Right atrium auricular region (tissue), 2 donors: ENCODE measurements around the gene CDO1. TPM values are rescaled to one million over a fixed set of nuclear protein-coding genes. Genes with fewer than 3 reads are reported as not detected.

Experiments
- DNase-seq: peaks from one replicate; pipeline ENCODE4 v3.0.0-alpha.2; 2019; ENCODE audit warnings: low spot score
- H3K27ac ChIP-seq, 2 donors: fragments of 200-600 bp; sonication (generic); 1 replicate in 1 of 2; 2 replicates in 1 of 2; pipeline ENCODE4 v1.5.1; 2016 to 2019
- H3K27me3 ChIP-seq, 2 donors: fragments of 200-600 bp; sonication (generic); one replicate each; pipeline versions ENCODE4 v1.5.1 to v1.6.0; 2017 to 2019
- H3K36me3 ChIP-seq: fragments of 200-600 bp; sonication (generic); one replicate; pipeline ENCODE4 v1.5.1; 2016
- H3K4me1 ChIP-seq, 2 donors: fragments of 200-600 bp; sonication (generic); one replicate each; pipeline versions ENCODE4 v1.5.1 to v1.6.0; 2017 to 2019
- H3K4me3 ChIP-seq, 2 donors: fragments of 200-600 bp; sonication (generic); 1 replicate in 1 of 2; 2 replicates in 1 of 2; pipeline ENCODE4 v1.5.1; 2017 to 2019; ENCODE audit warnings: mild to moderate bottlenecking in 1 of 2, moderate library complexity in 1 of 2
- H3K9me3 ChIP-seq, 2 donors: fragments of 200-600 bp; sonication (generic); one replicate each; pipeline ENCODE4 v1.5.1; 2019
- total RNA-seq, 2 donors: library from RNA; depleted of rRNA; stranded (reverse); fragments of >200 nt; gene quantifications; one replicate each; pipeline ENCODE4 v1.1.0, GENCODE V29; 2016
- TF ChIP-seq, protein P1 (sequence below), 2 donors: fragments of 200-600 bp; sonication (generic); IDR thresholded peaks; one replicate each; pipeline ENCODE4 v1.5.1; 2019; ENCODE audit warnings: antibody characterized with exemption in 2 of 2

CDO1 gene
- total RNA-seq, 2 donors from 2014 or later: 24.7 to 66.0 TPM

- Histone ChIP-seq H3K4me3 (peak overlapping the region; percentile 86 to 88), H3K4me1 (peaks cover 0 to 52% of the 10 kb centered on the region in 2 donors), H3K27ac (peak overlapping the region; percentile 97 to 98), H3K27me3 (no peaks in the 10 kb centered on the region), H3K36me3 (peaks cover 14% of the 10 kb centered on the region), H3K9me3 (no peaks in the 10 kb centered on the region)
- TF ChIP-seq, protein P1, sequence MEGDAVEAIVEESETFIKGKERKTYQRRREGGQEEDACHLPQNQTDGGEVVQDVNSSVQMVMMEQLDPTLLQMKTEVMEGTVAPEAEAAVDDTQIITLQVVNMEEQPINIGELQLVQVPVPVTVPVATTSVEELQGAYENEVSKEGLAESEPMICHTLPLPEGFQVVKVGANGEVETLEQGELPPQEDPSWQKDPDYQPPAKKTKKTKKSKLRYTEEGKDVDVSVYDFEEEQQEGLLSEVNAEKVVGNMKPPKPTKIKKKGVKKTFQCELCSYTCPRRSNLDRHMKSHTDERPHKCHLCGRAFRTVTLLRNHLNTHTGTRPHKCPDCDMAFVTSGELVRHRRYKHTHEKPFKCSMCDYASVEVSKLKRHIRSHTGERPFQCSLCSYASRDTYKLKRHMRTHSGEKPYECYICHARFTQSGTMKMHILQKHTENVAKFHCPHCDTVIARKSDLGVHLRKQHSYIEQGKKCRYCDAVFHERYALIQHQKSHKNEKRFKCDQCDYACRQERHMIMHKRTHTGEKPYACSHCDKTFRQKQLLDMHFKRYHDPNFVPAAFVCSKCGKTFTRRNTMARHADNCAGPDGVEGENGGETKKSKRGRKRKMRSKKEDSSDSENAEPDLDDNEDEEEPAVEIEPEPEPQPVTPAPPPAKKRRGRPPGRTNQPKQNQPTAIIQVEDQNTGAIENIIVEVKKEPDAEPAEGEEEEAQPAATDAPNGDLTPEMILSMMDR (IDR thresholded peaks at IDR 0.05): no peak
- no peak for DNase-seq
Observed at GRCh38 chr5:115840873-115841272, 24.4 kb upstream of the CDO1 start.

DNA sequence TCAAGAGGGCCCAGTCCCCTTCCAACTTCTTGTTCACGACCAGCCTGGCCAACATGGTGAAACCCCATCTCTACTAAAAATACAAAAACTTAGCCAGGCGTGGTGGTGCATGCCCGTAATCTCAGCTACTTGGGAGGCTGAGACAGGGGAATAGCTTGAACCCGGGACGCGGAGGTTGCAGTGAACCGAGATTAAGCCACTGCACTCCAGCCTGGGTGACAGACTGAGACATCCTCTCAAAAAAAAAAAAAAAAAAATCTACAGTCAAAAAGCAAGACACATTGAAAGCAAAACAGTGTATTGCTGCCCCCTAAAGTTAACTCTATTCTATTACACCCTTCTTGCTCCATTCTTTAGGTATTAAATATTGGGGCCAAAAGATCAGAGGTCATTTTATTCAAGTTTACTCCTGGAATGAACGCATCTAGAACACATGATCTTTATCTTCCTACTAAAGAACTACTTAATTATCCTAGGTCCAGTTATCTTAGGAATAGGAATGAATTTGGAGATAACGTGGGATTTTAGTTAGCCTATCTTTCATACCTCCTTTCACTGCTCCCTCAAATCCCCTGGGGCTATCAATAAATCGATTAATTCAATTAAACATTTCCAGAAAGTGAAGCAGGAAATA, 22.5 kb upstream of the CDO1 start:
- Histone ChIP-seq H3K27me3 (no peaks in the 10 kb centered on the region), H3K4me1 (peaks cover 0 to 37% of the 10 kb centered on the region in 2 donors), H3K4me3 (no peak overlapping the region), H3K27ac (no peak overlapping the region), H3K36me3 (peaks cover 22% of the 10 kb centered on the region), H3K9me3 (no peaks in the 10 kb centered on the region)
- no peak for DNase-seq
- TF ChIP-seq, protein P1 (IDR thresholded peaks at IDR 0.05): peak; percentile 41 to 67

- H3K27ac ChIP-seq: no peak overlapping the region
- DNase-seq: no peak
- H3K4me3 ChIP-seq: no peak overlapping the region
- H3K9me3 ChIP-seq: no peaks in the 10 kb centered on the region
- no peaks in the 10 kb centered on the region for H3K27me3 ChIP-seq
- H3K4me1 ChIP-seq: peaks cover 0 to 20% of the 10 kb centered on the region in 2 donors
- peaks cover 53% of the 10 kb centered on the region for H3K36me3 ChIP-seq
- TF ChIP-seq, protein P1 (IDR thresholded peaks at IDR 0.05): no peak
Observed at GRCh38 chr5:115835481-115835880, 19.0 kb upstream of the CDO1 start.

DNA sequence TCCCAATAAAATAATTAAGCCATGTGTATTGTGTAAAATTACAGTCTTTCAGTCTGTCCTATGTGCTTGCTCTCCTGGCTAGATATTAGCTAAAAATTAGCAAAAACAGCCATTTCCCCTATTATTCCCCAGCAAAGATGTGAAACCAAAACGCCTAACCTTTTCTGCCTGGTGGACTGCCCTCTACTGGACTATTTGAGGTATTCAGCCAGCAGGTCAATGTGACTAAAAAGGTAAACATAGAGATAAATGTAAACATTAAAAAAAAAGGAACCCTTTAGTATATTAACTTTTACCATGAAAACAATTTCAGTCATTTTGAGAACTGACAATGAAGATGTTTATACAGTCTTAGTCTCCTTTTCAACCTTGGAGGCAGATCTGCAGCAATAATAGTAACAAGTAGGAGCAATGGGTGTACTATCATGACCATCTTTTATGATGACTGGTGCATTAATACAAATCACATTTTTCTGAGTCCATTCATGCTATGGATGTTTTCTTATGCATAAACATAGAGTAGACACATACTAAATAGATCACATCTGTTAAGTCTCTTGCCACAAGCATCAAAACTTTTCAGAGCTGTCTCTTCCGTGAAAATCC, 14.8 kb upstream of the CDO1 start:
- TF ChIP-seq, protein P1 (IDR thresholded peaks at IDR 0.05): peak in 1 of 2 donors; percentile 79
- no peak for DNase-seq
- H3K36me3 ChIP-seq: peaks cover 52% of the 10 kb centered on the region
- H3K27me3 ChIP-seq: no peaks in the 10 kb centered on the region
- H3K4me3 ChIP-seq: no peak overlapping the region
- no peaks in the 10 kb centered on the region for H3K4me1 ChIP-seq
- no peak overlapping the region for H3K27ac ChIP-seq
- H3K9me3 ChIP-seq: no peaks in the 10 kb centered on the region

DNA sequence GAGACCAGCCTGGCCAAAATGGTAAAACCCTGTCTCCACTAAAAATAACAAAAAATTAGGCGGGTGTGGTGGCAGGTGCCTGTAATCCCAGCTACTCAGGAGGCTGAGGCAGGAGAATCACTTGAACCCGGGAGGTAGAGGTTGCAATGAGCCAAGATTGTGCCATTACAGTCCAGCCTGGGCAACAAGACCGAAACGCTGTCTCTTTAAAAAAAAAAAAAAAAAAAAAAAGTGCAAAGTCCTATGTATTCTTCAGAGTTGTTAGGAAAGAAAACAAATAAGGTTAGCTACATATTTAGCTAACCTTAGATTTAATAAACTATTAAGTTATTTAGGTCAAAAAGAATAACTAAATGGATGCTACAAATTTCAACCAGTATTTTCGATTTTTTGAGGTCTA, 13.5 kb upstream of the CDO1 start:
- Histone ChIP-seq H3K4me3 (no peak overlapping the region), H3K27me3 (no peaks in the 10 kb centered on the region), H3K4me1 (no peaks in the 10 kb centered on the region), H3K36me3 (peaks cover 41% of the 10 kb centered on the region), H3K27ac (no peak overlapping the region), H3K9me3 (no peaks in the 10 kb centered on the region)
- TF ChIP-seq, protein P1 (IDR thresholded peaks at IDR 0.05): no peak
- no peak for DNase-seq
